Body of pancreas (tissue), 4 donors: ENCODE data around the gene SLC7A1. TPM values are rescaled to one million over a fixed set of nuclear protein-coding genes. Genes with fewer than 3 reads are reported as not detected.
A peak's percentile ranks its signal among the peaks of the same experiment; 100 is the strongest.

ENCODE experiments used
- ATAC-seq: fragments of 150-250 bp; one replicate; pipeline ENCODE4 v1.9.1; 2016
- DNase-seq, 4 donors: peaks; one replicate each; pipeline ENCODE4 v3.0.0-alpha.2; 2019
- H3K27ac ChIP-seq, 4 donors: fragments of 200-600 bp; sonication (generic); 1 replicate in 3 of 4; 2 replicates in 1 of 4; pipeline versions ENCODE4 v1.5.1 to v1.6.1; 2016 to 2019; ENCODE audit warnings: mild to moderate bottlenecking in 1 of 4, mixed read lengths in 1 of 4, moderate library complexity in 1 of 4
- H3K27me3 ChIP-seq, 2 donors: fragments of 200-600 bp; sonication (generic); one replicate each; pipeline ENCODE4 v1.6.0; 2016; ENCODE audit warnings: mild to moderate bottlenecking in 1 of 2
- H3K36me3 ChIP-seq, 2 donors: fragments of 200-600 bp; sonication (generic); replicated peaks in 1 of 2; 2 replicates each; pipeline ENCODE4 v1.5.1; 2016; ENCODE audit warnings: low read depth in 2 of 2; ENCODE audit not compliant: insufficient read depth in 1 of 2
- H3K4me1 ChIP-seq: fragments of 200-600 bp; sonication (generic); one replicate; pipeline ENCODE4 v1.6.0; 2016
- H3K4me3 ChIP-seq, 2 donors: fragments of 200-600 bp; sonication (generic); 1 replicate in 1 of 2; 2 replicates in 1 of 2; pipeline ENCODE4 v1.5.1; 2016 to 2019
- H3K9me3 ChIP-seq, 3 donors: fragments of 200-600 bp; sonication (generic); 1 replicate in 2 of 3; 2 replicates in 1 of 3; pipeline ENCODE4 v1.5.1; 2016
- POLR2A ChIP-seq, 3 donors: fragments of 450-650 bp; IDR thresholded peaks; one replicate each; pipeline ENCODE4 v1.6.1; 2016; ENCODE audit warnings: antibody characterized with exemption in 3 of 3, mild to moderate bottlenecking in 2 of 3
- WGBS, 2 donors: methylation state at CpG; one replicate each; pipeline ENCODE4 v1.1.5; 2017; 5-methylcytosine and 5-hydroxymethylcytosine counted together
- intact Hi-C: fragments of 100-400 bp; cut with DNase I; formaldehyde crosslinking; loops from one replicate; pipeline ENCODE4 v1.15.1; 2023
- total RNA-seq, 2 donors: library from RNA; depleted of rRNA; stranded (reverse); fragments of >200 nt; gene quantifications; one replicate each; pipeline ENCODE4 v1.1.0, GENCODE V29; 2016
- TF ChIP-seq, protein P1 (sequence below), 7 experiments: fragments of 450-650 bp in 4 of 7; fragments of 200-600 bp in 3 of 7; sonication (generic) in 3 of 7; IDR thresholded peaks; one replicate each; pipeline ENCODE4 v1.5.1; 2016 to 2019; ENCODE audit warnings: antibody characterized with exemption in 7 of 7

The SLC7A1 gene
- total RNA-seq, 2 donors from 2014 or later: 15.3 to 30.3 TPM

- TF ChIP-seq POLR2A (IDR thresholded peaks at IDR 0.05): no peak
- TF ChIP-seq, protein P1, sequence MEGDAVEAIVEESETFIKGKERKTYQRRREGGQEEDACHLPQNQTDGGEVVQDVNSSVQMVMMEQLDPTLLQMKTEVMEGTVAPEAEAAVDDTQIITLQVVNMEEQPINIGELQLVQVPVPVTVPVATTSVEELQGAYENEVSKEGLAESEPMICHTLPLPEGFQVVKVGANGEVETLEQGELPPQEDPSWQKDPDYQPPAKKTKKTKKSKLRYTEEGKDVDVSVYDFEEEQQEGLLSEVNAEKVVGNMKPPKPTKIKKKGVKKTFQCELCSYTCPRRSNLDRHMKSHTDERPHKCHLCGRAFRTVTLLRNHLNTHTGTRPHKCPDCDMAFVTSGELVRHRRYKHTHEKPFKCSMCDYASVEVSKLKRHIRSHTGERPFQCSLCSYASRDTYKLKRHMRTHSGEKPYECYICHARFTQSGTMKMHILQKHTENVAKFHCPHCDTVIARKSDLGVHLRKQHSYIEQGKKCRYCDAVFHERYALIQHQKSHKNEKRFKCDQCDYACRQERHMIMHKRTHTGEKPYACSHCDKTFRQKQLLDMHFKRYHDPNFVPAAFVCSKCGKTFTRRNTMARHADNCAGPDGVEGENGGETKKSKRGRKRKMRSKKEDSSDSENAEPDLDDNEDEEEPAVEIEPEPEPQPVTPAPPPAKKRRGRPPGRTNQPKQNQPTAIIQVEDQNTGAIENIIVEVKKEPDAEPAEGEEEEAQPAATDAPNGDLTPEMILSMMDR (IDR thresholded peaks at IDR 0.05): no peak
- Histone ChIP-seq H3K4me3 (no peak overlapping the region), H3K36me3 (no peaks in the 10 kb centered on the region), H3K9me3 (no peaks in the 10 kb centered on the region), H3K4me1 (peaks cover 23% of the 10 kb centered on the region), H3K27me3 (no peaks in the 10 kb centered on the region), H3K27ac (no peak overlapping the region)
- intact Hi-C loops: no loop called here
- WGBS, 2 donors: 88 to 91% methylated on average over 5 of the region's 5 CpGs
- DNase-seq (no peak), ATAC-seq (no peak)
Measured at GRCh38 chr13:29550430-29550988, 45.0 kb downstream of the SLC7A1 start.

DNA sequence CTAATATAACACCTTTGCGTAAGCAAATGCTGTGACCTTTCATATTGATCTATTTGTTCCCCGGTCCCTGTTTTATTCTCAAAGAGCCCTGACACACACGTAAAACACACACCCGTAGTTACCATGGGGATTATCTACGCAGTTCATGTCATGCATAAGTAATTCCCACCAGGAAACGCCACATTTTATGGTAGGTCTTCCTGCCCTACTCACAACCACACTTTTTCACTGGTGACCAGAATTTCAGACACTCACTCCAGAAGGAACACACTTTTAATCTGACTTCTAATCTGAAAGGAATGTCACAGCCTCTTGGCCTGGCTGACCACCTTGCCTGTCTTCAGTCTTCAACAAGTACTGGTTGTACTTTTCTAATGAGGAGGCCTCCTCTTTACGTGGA lies 46.8 kb downstream of the SLC7A1 start:
- intact Hi-C loops: no loop called here
- 5 to 28% methylated on average over 7 of the region's 7 CpGs for WGBS, 2 donors
- peak in 2 of 3 donors; percentile 53 to 60 for TF ChIP-seq POLR2A (IDR thresholded peaks at IDR 0.05)
- TF ChIP-seq, protein P1 (IDR thresholded peaks at IDR 0.05): peak in 2 of 7 experiments; percentile 7 to 11
- Histone ChIP-seq H3K36me3 (no peaks in the 10 kb centered on the region), H3K4me1 (peaks cover 23% of the 10 kb centered on the region), H3K27ac (peak overlapping the region; percentile 49 to 89 (median 73)), H3K9me3 (no peaks in the 10 kb centered on the region), H3K27me3 (no peaks in the 10 kb centered on the region), H3K4me3 (no peak overlapping the region)
- DNase-seq: peak; percentile 48 to 87 (median 52)
- ATAC-seq: peak; percentile 97

- TF ChIP-seq POLR2A (IDR thresholded peaks at IDR 0.05): no peak
- TF ChIP-seq, protein P1 (IDR thresholded peaks at IDR 0.05): no peak
- WGBS, 2 donors: 82 to 83% methylated on average over 7 of the region's 7 CpGs
- Histone ChIP-seq H3K27me3 (no peaks in the 10 kb centered on the region), H3K9me3 (no peaks in the 10 kb centered on the region), H3K27ac (peak overlapping the region in 1 of 4 donors; percentile 81), H3K4me3 (no peak overlapping the region), H3K36me3 (no peaks in the 10 kb centered on the region), H3K4me1 (peaks cover 23% of the 10 kb centered on the region)
- intact Hi-C loops: no loop called here
- DNase-seq: no peak
- ATAC-seq: no peak
Measured at GRCh38 chr13:29547153-29547552, 48.3 kb downstream of the SLC7A1 start.

DNA sequence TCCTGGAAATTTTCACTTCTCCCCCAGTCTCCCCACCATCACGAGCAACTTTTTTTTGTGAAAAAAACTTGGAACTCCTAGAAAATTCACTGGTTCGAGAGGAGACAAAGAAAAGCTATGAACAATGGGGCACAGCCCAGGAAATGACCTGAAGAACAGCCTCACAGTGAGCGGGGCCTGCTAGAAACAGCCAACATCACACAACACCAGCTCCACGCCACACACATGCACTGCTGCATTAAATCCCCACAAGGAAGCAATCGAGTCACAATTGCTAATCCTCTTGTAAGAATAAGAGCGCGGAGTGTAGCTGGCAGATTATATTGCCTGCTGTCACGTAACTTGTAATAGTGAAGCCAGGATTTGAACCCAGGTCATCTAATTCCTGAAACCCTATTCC lies 48.8 kb downstream of the SLC7A1 start:
- no peaks in the 10 kb centered on the region for H3K27me3 ChIP-seq
- ATAC-seq: no peak
- no peaks in the 10 kb centered on the region for H3K36me3 ChIP-seq
- no peak for DNase-seq
- peak overlapping the region in 1 of 4 donors; percentile 6 for H3K27ac ChIP-seq
- WGBS, 2 donors: 86 to 95% methylated on average over 6 to 8 of the region's 8 CpGs
- intact Hi-C loops: no loop called here
- TF ChIP-seq POLR2A (IDR thresholded peaks at IDR 0.05): no peak
- TF ChIP-seq, protein P1 (IDR thresholded peaks at IDR 0.05): no peak
- H3K4me3 ChIP-seq: no peak overlapping the region
- peaks cover 23% of the 10 kb centered on the region for H3K4me1 ChIP-seq
- no peaks in the 10 kb centered on the region for H3K9me3 ChIP-seq

- WGBS, 2 donors: 87% methylated on average over 8 of the region's 8 CpGs
- no peak for ATAC-seq
- intact Hi-C loops: no loop called here
- no peak for DNase-seq
- Histone ChIP-seq H3K36me3 (no peaks in the 10 kb centered on the region), H3K27me3 (no peaks in the 10 kb centered on the region), H3K4me3 (no peak overlapping the region), H3K4me1 (peaks cover 24% of the 10 kb centered on the region), H3K27ac (no peak overlapping the region), H3K9me3 (no peaks in the 10 kb centered on the region)
- TF ChIP-seq, protein P1 (IDR thresholded peaks at IDR 0.05): no peak
- no peak for TF ChIP-seq POLR2A (IDR thresholded peaks at IDR 0.05)
Measured at GRCh38 chr13:29545988-29546387, 49.5 kb downstream of the SLC7A1 start.
